DMS 273 (cell line): ENCODE measurements around the gene FBXO31.
A peak's percentile ranks its signal among the peaks of the same experiment; 100 is the strongest.
"Not testable (repeated sequence)": the region's sequence is repeated elsewhere in the genome, so short reads cannot be mapped to it uniquely, and the experiment has no call there.

Experiments
- DNase-seq: peaks from one replicate; lab custom pipeline; 2025; ENCODE audit not compliant: unreplicated experiment; lab: John Stamatoyannopoulos, UW

The FBXO31 gene

GRCh38 chr16:87387942-87388817 lies 4.6 kb upstream of the FBXO31 start:
- peak; percentile 98 for DNase-seq

- not testable (repeated sequence) for DNase-seq
Observed at GRCh38 chr16:87384875-87385167, 1.2 kb upstream of the FBXO31 start.

GRCh38 chr16:87384162-87384874 lies 742 bp upstream of the FBXO31 start:
- DNase-seq: peak; percentile 93

- DNase-seq: peak; percentile 53
Observed at GRCh38 chr16:87382023-87382785, 1.4 kb downstream of the FBXO31 start.

GRCh38 chr16:87380881-87381280 lies 2.7 kb downstream of the FBXO31 start:
- DNase-seq: no peak

GRCh38 chr16:87380403-87380802 lies 3.2 kb downstream of the FBXO31 start:
- no peak for DNase-seq

GRCh38 chr16:87379312-87379752 lies 4.2 kb downstream of the FBXO31 start:
- DNase-seq: not testable (repeated sequence)

GRCh38 chr16:87376660-87377059 lies 6.9 kb downstream of the FBXO31 start:
- no peak for DNase-seq

- DNase-seq: no peak
Observed at GRCh38 chr16:87375426-87376135, 8.0 kb downstream of the FBXO31 start.

- DNase-seq: no peak
Observed at GRCh38 chr16:87374313-87374712, 9.3 kb downstream of the FBXO31 start.

GRCh38 chr16:87372305-87372704 lies 11.3 kb downstream of the FBXO31 start:
- no peak for DNase-seq

- DNase-seq: no peak
Observed at GRCh38 chr16:87371261-87371866, 12.2 kb downstream of the FBXO31 start.

- peak; percentile 57 for DNase-seq
Observed at GRCh38 chr16:87369796-87370719, 13.5 kb downstream of the FBXO31 start.

- DNase-seq: no peak
Observed at GRCh38 chr16:87369117-87369765, 14.3 kb downstream of the FBXO31 start.

GRCh38 chr16:87368029-87368770 lies 15.4 kb downstream of the FBXO31 start:
- no peak for DNase-seq

- DNase-seq: no peak
Observed at GRCh38 chr16:87367529-87367928, 16.0 kb downstream of the FBXO31 start.

- DNase-seq: no peak
Observed at GRCh38 chr16:87366930-87367329, 16.6 kb downstream of the FBXO31 start.

- DNase-seq: no peak
Observed at GRCh38 chr16:87366288-87366687, 17.3 kb downstream of the FBXO31 start.
